ENCODE data around the gene LRP1B.

The LRP1B gene

GRCh38 chr2:140552634-140553033 is 1578.2 kb downstream of the LRP1B start:
- TF ChIP-seq FOXP2 (optimal IDR thresholded peaks at IDR 0.05; ENCODE audit: borderline replicate concordance, extremely low read depth, extremely low read length, insufficient read depth), result no peak
- TF ChIP-seq REST (IDR thresholded peaks at IDR 0.05; ENCODE audit: insufficient read depth in 1 of 2, low read depth in 2 of 2, low read length in 2 of 2), result no peak
- no peak for TF ChIP-seq SIN3A (IDR thresholded peaks at IDR 0.05; ENCODE audit: borderline replicate concordance, insufficient read depth, low read length)
- no peak for TF ChIP-seq POLR2AphosphoS5 (IDR thresholded peaks at IDR 0.05; ENCODE audit: low read depth, low read length)
- no peak for TF ChIP-seq TAF1 (IDR thresholded peaks at IDR 0.05; ENCODE audit: borderline replicate concordance, insufficient read depth, low read length)

GRCh38 chr2:140551287-140551686 is 1579.5 kb downstream of the LRP1B start:
- no peak for TF ChIP-seq TAF1 (IDR thresholded peaks at IDR 0.05; ENCODE audit: borderline replicate concordance, insufficient read depth, low read length)
- TF ChIP-seq REST (IDR thresholded peaks at IDR 0.05; ENCODE audit: insufficient read depth in 1 of 2, low read depth in 2 of 2, low read length in 2 of 2), result no peak
- TF ChIP-seq FOXP2 (optimal IDR thresholded peaks at IDR 0.05; ENCODE audit: borderline replicate concordance, extremely low read depth, extremely low read length, insufficient read depth), result no peak
- TF ChIP-seq SIN3A (IDR thresholded peaks at IDR 0.05; ENCODE audit: borderline replicate concordance, insufficient read depth, low read length), result no peak
- no peak for TF ChIP-seq POLR2AphosphoS5 (IDR thresholded peaks at IDR 0.05; ENCODE audit: low read depth, low read length)

DNA sequence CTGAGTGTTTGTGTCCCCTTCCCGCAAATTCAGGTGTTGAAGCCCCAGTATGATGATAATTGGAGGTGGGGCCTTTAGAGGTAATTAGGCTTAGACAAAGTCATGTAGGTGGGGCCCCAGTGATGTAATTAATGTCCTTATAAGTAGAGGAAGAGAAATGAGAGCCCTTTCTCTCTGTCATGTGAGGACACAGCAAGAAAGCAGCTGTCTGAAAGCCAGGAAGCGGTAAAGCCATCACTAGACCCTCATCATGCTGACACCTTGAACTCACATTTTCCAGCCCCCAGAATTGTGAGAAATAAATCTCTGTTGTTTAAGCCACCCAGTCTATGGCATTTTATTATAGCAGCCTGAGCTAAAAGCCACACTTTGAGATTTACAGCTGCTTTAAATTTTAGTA is 1580.0 kb downstream of the LRP1B start:
- TF ChIP-seq REST (IDR thresholded peaks at IDR 0.05; ENCODE audit: insufficient read depth in 1 of 2, low read depth in 2 of 2, low read length in 2 of 2), result no peak
- TF ChIP-seq FOXP2 (optimal IDR thresholded peaks at IDR 0.05; ENCODE audit: borderline replicate concordance, extremely low read depth, extremely low read length, insufficient read depth), result no peak
- no peak for TF ChIP-seq POLR2AphosphoS5 (IDR thresholded peaks at IDR 0.05; ENCODE audit: low read depth, low read length)
- no peak for TF ChIP-seq TAF1 (IDR thresholded peaks at IDR 0.05; ENCODE audit: borderline replicate concordance, insufficient read depth, low read length)
- TF ChIP-seq SIN3A (IDR thresholded peaks at IDR 0.05; ENCODE audit: borderline replicate concordance, insufficient read depth, low read length), result no peak

DNA sequence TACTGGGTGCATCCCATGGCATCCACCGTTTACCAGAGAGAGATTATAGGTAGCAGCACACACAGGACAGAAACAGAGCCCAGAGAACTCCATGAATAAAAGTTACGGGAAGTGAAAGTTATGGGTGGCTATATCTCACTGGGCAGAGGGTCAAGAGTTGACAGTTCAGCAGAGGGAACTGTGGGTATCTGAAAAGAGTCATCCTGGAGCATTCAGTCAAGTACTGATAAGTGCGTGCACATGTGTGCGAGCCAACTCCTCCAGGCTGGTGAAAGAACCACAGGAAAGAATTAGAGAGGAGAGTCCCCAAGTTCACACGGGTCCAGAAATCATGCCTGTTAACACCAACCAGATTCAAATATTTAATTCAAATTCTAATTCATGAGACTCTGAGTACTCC is 1588.2 kb downstream of the LRP1B start:
- TF ChIP-seq TAF1 (IDR thresholded peaks at IDR 0.05; ENCODE audit: borderline replicate concordance, insufficient read depth, low read length) (no peak), SIN3A (IDR thresholded peaks at IDR 0.05; ENCODE audit: borderline replicate concordance, insufficient read depth, low read length) (no peak), POLR2AphosphoS5 (IDR thresholded peaks at IDR 0.05; ENCODE audit: low read depth, low read length) (no peak), REST (IDR thresholded peaks at IDR 0.05; ENCODE audit: insufficient read depth in 1 of 2, low read depth in 2 of 2, low read length in 2 of 2) (no peak), FOXP2 (optimal IDR thresholded peaks at IDR 0.05; ENCODE audit: borderline replicate concordance, extremely low read depth, extremely low read length, insufficient read depth) (no peak)

Measured in PFSK-1 (cell line).